Amygdala (tissue), 56 donors: ENCODE data around the gene GSTA4.

Source experiments
- DNase-seq, 56 donors: peaks; one replicate each; lab custom pipeline; 2025; lab: John Stamatoyannopoulos, UW

Gene GSTA4

GRCh38 chr6:52929321-52930164 is 65.5 kb downstream of the GSTA4 start:
- DNase-seq: no peak
